CD14-positive monocyte (primary cell): ENCODE results near the gene SS18L1. TPM values are rescaled to one million over a fixed set of nuclear protein-coding genes. Genes with fewer than 3 reads are reported as not detected.
A peak's percentile ranks its signal among the peaks of the same experiment; 100 is the strongest.

Experiments
- DNase-seq, 3 donors: peaks; one replicate each; pipeline ENCODE4 v3.0.0-alpha.2; 2011 to 2022
- H2AFZ ChIP-seq: 2 replicates; pipeline ENCODE4 v1.6.0; 2012; ENCODE audit warnings: mild to moderate bottlenecking, low read depth, low read length, inconsistent platforms; ENCODE audit not compliant: insufficient read depth, poor library complexity, severe bottlenecking
- H3K27ac ChIP-seq, 2 donors: 1 replicate in 1 of 2; 2 replicates in 1 of 2; pipeline ENCODE4 v1.5.1; 2012 to 2013; ENCODE audit warnings: low read length in 2 of 2, control low read depth in 1 of 2, inconsistent platforms in 1 of 2, low read depth in 1 of 2, mild to moderate bottlenecking in 1 of 2
- H3K27me3 ChIP-seq, 2 donors: one replicate each; pipeline versions ENCODE4 v1.6.0 to v1.6.1; 2011 to 2013; ENCODE audit warnings: low read length in 2 of 2; ENCODE audit not compliant: control insufficient read depth in 2 of 2, insufficient read depth in 2 of 2
- H3K36me3 ChIP-seq, 2 donors: replicated peaks in 1 of 2; 1 replicate in 1 of 2; 2 replicates in 1 of 2; pipeline versions ENCODE4 v1.5.1 to v1.6.1; 2012 to 2013; ENCODE audit warnings: low read length in 2 of 2, control low read depth in 1 of 2, inconsistent platforms in 1 of 2, mild to moderate bottlenecking in 1 of 2; ENCODE audit not compliant: insufficient read depth in 2 of 2, control insufficient read depth in 1 of 2
- H3K4me1 ChIP-seq, 2 donors: 1 replicate in 1 of 2; 2 replicates in 1 of 2; pipeline versions ENCODE4 v1.5.1 to v1.6.1; 2012 to 2013; ENCODE audit warnings: low read length in 2 of 2, control low read depth in 1 of 2, inconsistent platforms in 1 of 2, mild to moderate bottlenecking in 1 of 2, moderate library complexity in 1 of 2; ENCODE audit not compliant: insufficient read depth in 2 of 2, control insufficient read depth in 1 of 2
- H3K4me2 ChIP-seq: replicated peaks from 2 replicates; pipeline ENCODE3; 2012; ENCODE audit warnings: low read length, moderate library complexity, mild to moderate bottlenecking; ENCODE audit not compliant: poor library complexity, severe bottlenecking; ENCODE audit errors: extremely low read depth
- H3K4me3 ChIP-seq, 3 experiments: fragments of 200-600 bp in 1 of 3; sonication (generic) in 1 of 3; replicated peaks in 1 of 3; 1 replicate in 2 of 3; 2 replicates in 1 of 3; pipeline ENCODE4 v1.5.1; 2011 to 2013; ENCODE audit warnings: low read length in 3 of 3, mild to moderate bottlenecking in 3 of 3, control low read depth in 2 of 3, low read depth in 2 of 3, inconsistent platforms in 1 of 3, moderate library complexity in 1 of 3
- H3K79me2 ChIP-seq: 2 replicates; pipeline ENCODE4 v1.6.0; 2012; ENCODE audit warnings: mild to moderate bottlenecking, control low read depth, inconsistent platforms, low read length, moderate library complexity; ENCODE audit not compliant: insufficient read depth
- H3K9ac ChIP-seq: 2 replicates; pipeline ENCODE4 v1.6.0; 2017; ENCODE audit warnings: low read length, mild to moderate bottlenecking; ENCODE audit not compliant: insufficient read depth, poor library complexity, severe bottlenecking
- H3K9me3 ChIP-seq, 2 donors: replicated peaks in 1 of 2; 1 replicate in 1 of 2; 2 replicates in 1 of 2; pipeline versions ENCODE4 v1.5.1 to v1.6.1; 2012 to 2013; ENCODE audit warnings: low read length in 2 of 2, control low read depth in 1 of 2; ENCODE audit not compliant: control insufficient read depth in 1 of 2, insufficient read depth in 1 of 2
- H4K20me1 ChIP-seq: 2 replicates; pipeline ENCODE4 v1.6.0; 2012; ENCODE audit warnings: mild to moderate bottlenecking, low read length, control low read depth, moderate library complexity; ENCODE audit not compliant: insufficient read depth
- H3K27ac Mint-ChIP-seq, 7 donors: one replicate each; pipeline ENCODE4 v1.8.0; 2020; ENCODE audit warnings: mild to moderate bottlenecking in 7 of 7, mixed read lengths in 7 of 7, moderate library complexity in 6 of 7, inconsistent platforms in 2 of 7
- H3K27me3 Mint-ChIP-seq, 3 donors: one replicate each; pipeline ENCODE4 v1.8.0; 2021 to 2022; ENCODE audit warnings: low read depth in 3 of 3, mild to moderate bottlenecking in 3 of 3, mixed read lengths in 3 of 3, moderate library complexity in 3 of 3, inconsistent platforms in 1 of 3
- H3K36me3 Mint-ChIP-seq, 2 donors: one replicate each; pipeline ENCODE4 v1.8.0; 2020; ENCODE audit warnings: mixed read lengths in 2 of 2, inconsistent platforms in 1 of 2, mild to moderate bottlenecking in 1 of 2
- H3K4me1 Mint-ChIP-seq: one replicate; pipeline ENCODE4 v1.8.0; 2020; ENCODE audit warnings: mild to moderate bottlenecking, mixed read lengths
- H3K4me3 Mint-ChIP-seq, 2 donors: one replicate each; pipeline ENCODE4 v1.8.0; 2020; ENCODE audit warnings: mild to moderate bottlenecking in 2 of 2, mixed read lengths in 2 of 2, moderate library complexity in 1 of 2
- H3K9me3 Mint-ChIP-seq, 7 donors: one replicate each; pipeline ENCODE4 v1.8.0; 2020 to 2022; ENCODE audit warnings: mixed read lengths in 7 of 7, mild to moderate bottlenecking in 6 of 7, moderate library complexity in 6 of 7, inconsistent platforms in 2 of 7
- CTCF ChIP-seq: fragments of 200-600 bp; IDR thresholded peaks from one replicate; pipeline ENCODE4 v1.8.0; 2022; ENCODE audit warnings: antibody characterized with exemption, mild to moderate bottlenecking
- WGBS: methylation state at CpG from one replicate; pipeline ENCODE4 v1.1.5; 2013; ENCODE audit warnings: missing lambda C conversion rate; ENCODE audit not compliant: insufficient coverage; 5-methylcytosine and 5-hydroxymethylcytosine counted together
- intact Hi-C, 2 donors: fragments of 100-400 bp; cut with micrococcal nuclease; formaldehyde crosslinking; loops; one replicate each; pipeline versions ENCODE4 v1.15.0 to v1.15.1; 2023
- polyA plus RNA-seq, 3 donors: library from polyadenylated mRNA; depleted of rRNA in 1 of 3; unstranded in 2 of 3; stranded (reverse) in 1 of 3; fragments of 300-500 nt in 2 of 3; fragments of >200 nt in 1 of 3; fragmentation: Illumina TruSeq in 2 of 3; gene quantifications; 1 replicate in 2 of 3; 2 replicates in 1 of 3; pipeline ENCODE4 v1.2.3, GENCODE V29; 2012 to 2021

The SS18L1 gene
- polyA plus RNA-seq, 3 donors: 0.75 to 16.5 (median 1.1) TPM

DNA sequence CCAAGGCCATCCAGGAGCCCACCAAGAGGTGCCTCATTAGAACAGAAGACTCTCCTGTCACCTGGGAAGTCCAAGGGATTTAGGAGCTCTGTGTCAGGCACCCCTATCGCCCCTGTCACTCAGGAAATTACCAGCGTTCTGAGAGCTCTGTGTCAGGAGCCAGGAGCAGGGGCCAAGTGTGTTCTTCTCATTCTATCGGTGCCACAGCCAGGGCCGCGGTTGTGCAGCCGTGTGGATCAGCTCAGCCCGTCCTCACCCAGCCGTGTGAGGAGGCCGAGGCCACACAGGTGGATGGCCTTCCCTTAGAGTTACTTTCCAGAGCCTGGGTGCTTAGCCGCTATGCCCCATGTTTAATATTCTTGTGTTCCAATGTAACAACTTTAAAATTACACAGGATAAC is 49.1 kb downstream of the SS18L1 start:
- H3K4me3 ChIP-seq: no peak overlapping the region
- 98% methylated on average over 6 of the region's 10 CpGs for WGBS
- H2AFZ ChIP-seq: no peak overlapping the region
- H3K27ac ChIP-seq: no peak overlapping the region
- H3K9ac ChIP-seq: no peak overlapping the region
- peaks cover 38% of the 10 kb centered on the region for H4K20me1 ChIP-seq
- no peak overlapping the region for H3K4me3 Mint-ChIP-seq
- no peaks in the 10 kb centered on the region for H3K27me3 ChIP-seq
- H3K4me2 ChIP-seq: no peak overlapping the region
- peaks cover 31% of the 10 kb centered on the region for H3K79me2 ChIP-seq
- H3K36me3 Mint-ChIP-seq: peaks cover 37 to 68% of the 10 kb centered on the region in 2 donors
- H3K36me3 ChIP-seq: peaks cover 41 to 82% of the 10 kb centered on the region in 2 donors
- peaks cover 2% of the 10 kb centered on the region for H3K4me1 Mint-ChIP-seq
- TF ChIP-seq CTCF: no peak
- H3K9me3 ChIP-seq: no peaks in the 10 kb centered on the region
- no peak overlapping the region for H3K27ac Mint-ChIP-seq
- no peaks in the 10 kb centered on the region for H3K9me3 Mint-ChIP-seq
- peaks cover 0 to 3% (median 1%) of the 10 kb centered on the region in 3 donors for H3K27me3 Mint-ChIP-seq
- DNase-seq: no peak
- intact Hi-C loops: no loop called here
- no peaks in the 10 kb centered on the region for H3K4me1 ChIP-seq

- TF ChIP-seq CTCF: no peak
- no peaks in the 10 kb centered on the region for H3K4me1 ChIP-seq
- no peaks in the 10 kb centered on the region for H3K9me3 ChIP-seq
- H3K27me3 Mint-ChIP-seq: peaks cover 0 to 3% (median 1%) of the 10 kb centered on the region in 3 donors
- H3K36me3 ChIP-seq: peaks cover 48 to 90% of the 10 kb centered on the region in 2 donors
- peaks cover 32% of the 10 kb centered on the region for H4K20me1 ChIP-seq
- H3K4me3 Mint-ChIP-seq: no peak overlapping the region
- no peaks in the 10 kb centered on the region for H3K9me3 Mint-ChIP-seq
- no peak overlapping the region for H3K27ac ChIP-seq
- peaks cover 24% of the 10 kb centered on the region for H3K79me2 ChIP-seq
- no peak overlapping the region for H2AFZ ChIP-seq
- no peaks in the 10 kb centered on the region for H3K27me3 ChIP-seq
- H3K27ac Mint-ChIP-seq: peak overlapping the region in 1 of 7 donors; percentile 42
- 97% methylated on average over 16 of the region's 29 CpGs for WGBS
- intact Hi-C loops: no loop called here
- no peak for DNase-seq
- no peak overlapping the region for H3K4me3 ChIP-seq
- no peak overlapping the region for H3K4me2 ChIP-seq
- peaks cover 43 to 75% of the 10 kb centered on the region in 2 donors for H3K36me3 Mint-ChIP-seq
- H3K4me1 Mint-ChIP-seq: no peaks in the 10 kb centered on the region
- H3K9ac ChIP-seq: no peak overlapping the region
Observed at GRCh38 chr20:62193079-62194025, 49.8 kb downstream of the SS18L1 start.
